AG04449 (cell line): ENCODE data around the gene BEND3.

Experiments used
- CTCF ChIA-PET: fragments of 350-600 bp; formaldehyde crosslinking; extraction: SDS; loops from one replicate; lab custom pipeline; 2021; ENCODE audit warnings: antibody characterized with exemption; lab: Yijun Ruan, JAX
- POLR2A ChIA-PET: fragments of 400-600, 350-600 bp; formaldehyde crosslinking; extraction: SDS; loops from one replicate; lab custom pipeline; 2020; ENCODE audit warnings: antibody characterized with exemption, inconsistent platforms; lab: Yijun Ruan, JAX
- DNase-seq: peaks from one replicate; pipeline ENCODE4 v3.0.0-alpha.2; 2010; ENCODE audit warnings: low read depth, low spot score
- H3K4me3 ChIP-seq: 2 replicates; pipeline ENCODE4 v1.5.1; 2011; ENCODE audit warnings: low read depth, mild to moderate bottlenecking, control low read depth, low read length
- CTCF ChIP-seq: IDR thresholded peaks from one replicate; pipeline ENCODE4 v1.5.1; 2011; ENCODE audit warnings: mild to moderate bottlenecking, moderate library complexity, low read length, control low read depth, inconsistent platforms; ENCODE audit not compliant: insufficient read depth; ENCODE audit errors: missing control alignments

BEND3 gene

DNA sequence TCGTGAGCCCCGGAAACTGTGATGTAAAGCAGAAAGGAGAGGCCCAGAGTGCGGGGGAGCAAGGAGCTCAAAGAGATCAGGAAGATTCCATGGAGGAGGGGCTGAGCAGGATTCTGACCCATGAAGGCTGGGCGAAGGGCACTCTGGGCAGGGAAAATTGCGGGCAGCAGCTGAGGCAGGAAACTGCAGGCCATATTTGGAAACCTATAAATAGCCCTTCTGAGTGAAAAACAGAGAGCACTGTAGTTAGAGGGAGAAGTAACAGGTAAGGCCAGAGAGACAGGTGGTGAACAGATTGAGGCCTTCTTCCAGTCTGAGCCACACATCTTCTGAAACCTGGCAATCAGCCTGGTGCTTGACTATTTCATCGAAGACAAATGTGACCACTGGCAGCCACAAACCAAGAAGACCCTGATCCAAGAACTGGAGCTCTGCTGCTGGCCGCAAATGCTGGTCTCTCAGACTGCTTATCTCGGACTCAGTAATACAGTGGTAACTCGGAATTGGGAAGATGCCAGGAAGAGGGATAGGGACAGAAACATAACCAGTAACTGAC lies 14.1 kb upstream of the BEND3 start:
- ChIA-PET POLR2A (no interaction called here), CTCF (interaction anchor here (1.4 to 1.9 kb wide), 4 partner anchors 14 to 718 kb away, joined by 3 to 9 read pairs (median 6); partner anchors contain the start of gene BEND3)
- no peak for DNase-seq
- TF ChIP-seq CTCF: no peak
- no peak overlapping the region for H3K4me3 ChIP-seq

- CTCF ChIA-PET: interaction anchor here (1.4 to 1.9 kb wide), 3 partner anchors 13 to 719 kb away, joined by 5 to 9 read pairs (median 6); partner anchors contain the start of gene BEND3
- no peak for TF ChIP-seq CTCF
- POLR2A ChIA-PET: no interaction called here
- DNase-seq: no peak
- no peak overlapping the region for H3K4me3 ChIP-seq
Measured at GRCh38 chr6:107128577-107128976, 13.3 kb upstream of the BEND3 start.

DNA sequence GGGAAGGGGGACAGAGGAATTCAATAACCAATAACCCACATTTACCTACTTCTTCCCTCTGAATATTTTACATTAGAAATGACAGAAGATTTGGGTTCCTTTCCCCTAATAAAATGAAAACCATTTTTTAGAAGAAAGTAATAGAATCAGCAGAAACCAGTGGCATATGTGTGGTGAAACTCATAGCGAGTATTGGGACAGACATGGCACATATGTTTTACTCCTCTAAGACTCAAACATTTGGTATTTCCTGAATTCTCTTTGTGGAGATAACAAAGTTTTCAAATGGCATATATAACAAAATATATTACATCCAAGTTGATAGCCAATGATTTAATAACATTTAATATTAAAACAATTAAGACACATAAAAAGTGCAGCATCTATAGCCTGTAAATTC lies 12.9 kb upstream of the BEND3 start:
- TF ChIP-seq CTCF: no peak
- no peak for DNase-seq
- POLR2A ChIA-PET: no interaction called here
- H3K4me3 ChIP-seq: no peak overlapping the region
- CTCF ChIA-PET: interaction anchor here (1.4 to 1.9 kb wide), 2 partner anchors 12 to 14 kb away, joined by 6 to 9 read pairs; partner anchors contain the start of gene BEND3

DNA sequence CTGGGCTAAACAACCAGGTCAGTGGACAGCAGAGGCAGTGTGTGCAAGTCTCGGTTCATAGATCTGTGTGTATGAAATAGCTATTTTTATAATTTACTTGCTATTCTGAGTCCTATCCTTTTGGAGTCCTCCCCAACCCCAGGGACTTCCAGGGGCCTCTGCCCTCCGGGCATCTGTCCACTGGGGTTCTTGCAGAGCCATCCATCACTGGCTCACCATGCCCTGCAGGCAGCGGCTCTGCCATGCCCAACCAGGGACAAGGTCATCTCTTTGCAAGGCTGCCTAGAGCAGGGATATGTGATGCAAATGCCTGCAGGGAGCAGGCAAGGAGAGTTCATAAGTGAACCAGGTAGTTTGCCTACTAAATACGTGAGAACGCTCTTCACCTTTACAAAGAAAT lies 10.5 kb upstream of the BEND3 start:
- POLR2A ChIA-PET: no interaction called here
- CTCF ChIA-PET: interaction anchor here (1.1 to 2.7 kb wide), 3 partner anchors 10 to 722 kb away, joined by 3 to 10 read pairs (median 9); partner anchors contain the start of gene BEND3

GRCh38 chr6:107124934-107125348 lies 9.6 kb upstream of the BEND3 start:
- CTCF ChIA-PET: interaction anchor here (1.0 to 2.7 kb wide), 4 partner anchors 9 to 723 kb away, joined by 3 to 10 read pairs (median 6); partner anchors contain the start of gene BEND3
- no peak overlapping the region for H3K4me3 ChIP-seq
- DNase-seq: no peak
- POLR2A ChIA-PET: no interaction called here
- no peak for TF ChIP-seq CTCF

More for the DNA sequence above, 10.5 kb upstream of the BEND3 start:
- no peak for DNase-seq
- TF ChIP-seq CTCF: no peak
- no peak overlapping the region for H3K4me3 ChIP-seq

DNA sequence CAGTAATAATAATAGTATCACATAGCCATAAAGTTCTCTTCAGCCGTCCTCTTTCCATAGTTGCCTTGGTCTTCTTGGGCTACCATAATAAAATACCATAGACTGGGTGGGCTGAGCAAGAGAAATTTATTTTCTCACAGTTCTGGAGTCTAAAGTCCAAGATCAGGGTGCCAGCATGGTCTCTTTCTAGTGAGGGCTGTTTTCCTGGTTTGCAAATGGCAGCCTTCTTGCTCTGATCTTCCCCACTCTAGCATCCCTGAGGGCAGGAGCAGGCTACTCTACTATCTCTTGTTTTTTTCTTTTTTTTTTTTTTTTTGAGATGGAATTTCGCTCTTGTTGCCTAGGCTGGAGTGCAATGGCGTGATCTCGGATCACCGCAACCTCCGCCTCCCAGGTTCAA lies 8.2 kb upstream of the BEND3 start:
- POLR2A ChIA-PET: no interaction called here
- no peak for TF ChIP-seq CTCF
- CTCF ChIA-PET: interaction anchor here (1.2 to 2.7 kb wide), 3 partner anchors 8 to 10 kb away, joined by 8 to 10 read pairs (median 9); partner anchors contain the start of gene BEND3
- no peak for DNase-seq
- H3K4me3 ChIP-seq: no peak overlapping the region
